Tongue (tissue), 2 donors: ENCODE results near the gene SREBF1. TPM values are rescaled to one million over a fixed set of nuclear protein-coding genes. Genes with fewer than 3 reads are reported as not detected.

Source experiments
- small RNA-seq: library from RNA; depleted of rRNA; stranded (forward); fragments of <200 nt; gene quantifications from one replicate; pipeline ENCODE3, GENCODE V24; 2014; ENCODE audit warnings: low replicate concordance
- total RNA-seq: library from RNA; depleted of rRNA; stranded (reverse); fragments of >200 nt; gene quantifications from one replicate; pipeline ENCODE4 v1.2.3, GENCODE V29; 2014

SREBF1 gene
- total RNA-seq, 1 donor from 2014 or later, result 52.7 TPM

Small RNA genes within 50 kb of the gene (small RNA-seq; reads per million reads assigned to genes)
- gene MIR33B, result 1.4 reads per million, percentile 88 among the genes with 10 or more reads in this experiment
- not detected for gene MIR6777

Other genes with a start within 250 kb of the SREBF1 start
- 31.4 TPM for gene PEMT, start 245.3 kb downstream of the SREBF1 start, total RNA-seq
- gene RAI1, start 155.5 kb downstream of the SREBF1 start, total RNA-seq, result 14.9 TPM
- 26.8 TPM for gene TOM1L2, start 135.4 kb upstream of the SREBF1 start, total RNA-seq
- gene DRC3, start 135.9 kb upstream of the SREBF1 start, total RNA-seq, result 0.82 TPM
- 15.6 TPM for gene ATPAF2, start 202.2 kb upstream of the SREBF1 start, total RNA-seq
- gene GID4, start 202.4 kb upstream of the SREBF1 start, total RNA-seq, result 7.1 TPM